ENCODE data around the gene ASCL5.

The ASCL5 gene

DNA sequence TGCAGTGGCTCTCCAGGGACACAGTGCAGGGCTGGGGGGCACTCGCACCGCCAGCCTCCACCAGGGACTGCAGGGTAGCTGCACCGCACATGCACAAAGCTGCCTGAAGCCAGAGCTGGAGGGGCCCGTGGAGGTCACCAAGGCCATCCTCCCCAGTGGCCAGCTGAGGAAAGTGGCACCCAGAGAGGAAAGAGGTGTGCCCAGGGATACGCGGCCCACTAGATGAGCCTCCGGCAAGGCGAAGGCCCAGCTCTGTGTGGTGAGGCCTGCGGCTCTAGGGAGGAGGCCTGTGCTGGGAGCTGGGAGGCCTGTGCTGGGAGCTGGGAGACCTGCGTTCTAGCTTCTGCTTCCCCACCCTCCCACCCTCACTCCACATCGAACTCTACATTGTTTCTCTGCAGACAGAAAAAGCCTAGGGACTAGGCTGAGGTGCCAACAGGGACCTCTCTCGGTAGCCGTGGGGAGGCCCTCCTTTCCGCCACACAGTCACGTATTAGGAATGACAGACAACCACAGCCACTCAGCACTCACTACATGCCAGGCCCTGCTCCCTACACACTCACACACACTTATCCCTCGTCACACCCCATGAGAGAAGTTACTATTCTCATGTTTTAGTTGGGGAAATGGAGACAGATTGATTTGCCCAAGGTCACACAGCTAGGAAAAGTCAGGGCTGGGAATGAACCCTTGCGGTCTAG lies 921 bp upstream of the ASCL5 start:
- peaks cover 9% of the 10 kb centered on the region for H3K27me3 Mint-ChIP-seq
- no peaks in the 10 kb centered on the region for H3K9me3 Mint-ChIP-seq
- no peak overlapping the region for H3K4me3 Mint-ChIP-seq
- H3K4me1 Mint-ChIP-seq = no peaks in the 10 kb centered on the region
- DNase-seq (no peak), ATAC-seq (peak; percentile 13)
- no peak overlapping the region for H3K27ac Mint-ChIP-seq

DNA sequence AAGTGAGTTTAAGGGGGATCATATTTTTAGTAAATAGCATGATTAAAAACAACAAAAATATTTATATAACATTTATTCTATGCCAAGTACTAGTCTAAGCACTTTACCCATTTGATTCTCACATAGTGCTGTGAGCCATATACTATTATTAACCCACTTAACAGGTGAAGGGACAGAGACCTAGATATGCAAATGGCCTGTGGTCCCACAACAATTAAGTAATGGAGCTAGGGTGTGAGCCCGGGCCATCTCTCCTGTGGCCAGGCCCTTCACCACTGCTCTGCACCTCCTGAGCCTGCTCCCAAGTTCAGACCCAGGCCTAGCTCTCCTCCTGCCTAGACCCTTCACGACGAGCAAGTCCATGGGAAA lies 537 bp downstream of the ASCL5 start:
- no peak overlapping the region for H3K4me3 Mint-ChIP-seq
- ATAC-seq (no peak), DNase-seq (no peak)
- H3K9me3 Mint-ChIP-seq = no peaks in the 10 kb centered on the region
- peaks cover 9% of the 10 kb centered on the region for H3K27me3 Mint-ChIP-seq
- H3K27ac Mint-ChIP-seq = no peak overlapping the region
- H3K4me1 Mint-ChIP-seq = no peaks in the 10 kb centered on the region

DNA sequence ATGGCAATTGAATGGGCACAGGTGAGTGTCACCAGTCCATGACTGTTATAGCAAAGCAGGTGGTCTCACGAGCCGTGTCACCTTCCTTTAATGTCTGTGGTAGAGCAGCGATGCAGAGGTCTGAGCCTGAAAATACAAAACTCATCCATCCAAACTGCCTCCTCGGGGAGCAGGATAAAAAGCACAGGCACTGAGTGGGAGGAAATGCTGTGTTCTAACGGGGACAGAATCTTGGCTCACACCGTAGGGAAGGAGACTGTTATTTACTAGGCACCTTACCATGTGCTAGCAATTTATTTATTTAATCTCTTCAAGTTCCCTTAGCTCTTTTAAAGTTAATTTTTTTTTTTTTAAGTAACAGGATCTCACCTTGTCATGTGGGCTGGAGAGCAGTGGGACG lies 1.2 kb downstream of the ASCL5 start:
- no peak for DNase-seq
- no peak overlapping the region for H3K27ac Mint-ChIP-seq
- no peak overlapping the region for H3K4me3 Mint-ChIP-seq
- H3K27me3 Mint-ChIP-seq = peaks cover 9% of the 10 kb centered on the region
- ATAC-seq = no peak
- H3K9me3 Mint-ChIP-seq = no peaks in the 10 kb centered on the region
- H3K4me1 Mint-ChIP-seq = no peaks in the 10 kb centered on the region

DNA sequence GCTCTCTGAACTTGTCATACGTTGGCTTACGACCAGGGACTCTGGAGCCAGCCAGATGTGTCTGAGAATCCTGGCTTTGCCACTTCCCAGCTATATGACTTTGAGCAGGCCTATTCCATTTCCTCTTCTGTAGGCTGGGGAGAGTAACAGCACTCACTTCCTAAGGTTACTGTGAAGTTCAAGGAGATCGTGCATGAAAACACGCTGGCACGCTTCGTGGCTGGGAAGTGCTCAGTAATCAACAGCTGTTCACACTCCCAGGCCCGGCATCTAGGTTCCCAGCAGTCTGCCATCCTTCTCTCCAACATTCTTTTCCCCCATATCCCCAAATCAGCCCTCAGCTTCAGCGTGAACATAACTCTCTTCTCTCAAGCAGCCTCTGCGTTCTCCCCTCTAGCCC lies 2.0 kb downstream of the ASCL5 start:
- DNase-seq (no peak), ATAC-seq (no peak)
- H3K27me3 Mint-ChIP-seq = peaks cover 16% of the 10 kb centered on the region
- no peaks in the 10 kb centered on the region for H3K9me3 Mint-ChIP-seq
- no peaks in the 10 kb centered on the region for H3K4me1 Mint-ChIP-seq
- H3K27ac Mint-ChIP-seq = no peak overlapping the region
- no peak overlapping the region for H3K4me3 Mint-ChIP-seq

DNA sequence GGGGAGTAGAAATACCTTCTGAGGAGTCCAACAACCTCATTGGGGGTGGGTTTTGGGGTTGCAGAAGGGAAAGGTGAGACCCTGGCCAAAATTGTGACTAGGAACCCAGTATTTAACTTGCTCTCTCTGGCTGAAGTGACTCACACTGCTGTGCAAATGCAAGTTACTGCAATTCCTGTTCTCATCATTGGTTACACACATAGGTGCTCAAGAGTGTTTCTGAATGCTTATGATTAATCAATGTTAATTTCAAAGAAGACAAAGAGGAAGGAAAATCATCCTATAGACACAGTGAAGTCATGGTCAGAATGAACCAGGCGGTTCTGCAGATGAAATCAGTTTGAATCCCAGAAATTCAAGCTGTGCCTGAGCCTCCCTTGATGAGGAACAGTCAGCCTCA lies 3.1 kb downstream of the ASCL5 start:
- Mint-ChIP-seq H3K4me3 (no peak overlapping the region), H3K4me1 (no peaks in the 10 kb centered on the region), H3K27me3 (peaks cover 16% of the 10 kb centered on the region), H3K9me3 (no peaks in the 10 kb centered on the region), H3K27ac (no peak overlapping the region)
- no peak for DNase-seq
- ATAC-seq = no peak

DNA sequence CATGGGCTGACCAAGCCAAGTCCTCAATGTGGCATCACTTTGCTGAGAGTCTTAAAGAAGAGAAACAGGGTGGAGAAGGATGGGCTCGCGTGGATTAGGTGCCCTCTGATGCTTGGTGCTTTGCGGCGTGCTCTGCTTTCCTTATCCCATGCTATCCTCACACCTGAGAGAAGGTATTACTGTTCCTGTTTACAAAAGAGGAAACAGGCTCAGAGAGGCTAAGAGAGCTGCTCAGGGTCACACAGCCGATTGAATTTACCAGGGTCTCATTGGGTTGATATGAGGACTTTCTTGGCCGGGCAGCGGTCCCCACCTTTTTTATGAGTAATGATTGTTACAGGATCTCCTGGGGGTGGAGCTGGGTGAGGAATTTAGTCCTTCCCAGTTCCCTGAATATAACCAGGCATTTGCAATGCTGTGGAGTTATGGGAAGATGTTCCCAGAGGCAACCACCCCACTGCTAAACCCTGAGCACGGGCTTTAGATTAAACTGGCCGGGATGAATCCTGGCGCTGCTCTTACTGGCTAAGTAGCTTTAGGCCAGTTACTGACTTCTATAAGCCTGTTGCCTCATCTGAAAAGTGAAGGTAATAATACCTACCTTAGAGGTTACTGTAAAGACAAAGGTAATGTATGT lies 4.5 kb downstream of the ASCL5 start:
- ATAC-seq (no peak), DNase-seq (no peak)
- Mint-ChIP-seq H3K27ac (no peak overlapping the region), H3K27me3 (peaks cover 16% of the 10 kb centered on the region), H3K4me1 (no peaks in the 10 kb centered on the region), H3K9me3 (no peaks in the 10 kb centered on the region), H3K4me3 (no peak overlapping the region)

DNA sequence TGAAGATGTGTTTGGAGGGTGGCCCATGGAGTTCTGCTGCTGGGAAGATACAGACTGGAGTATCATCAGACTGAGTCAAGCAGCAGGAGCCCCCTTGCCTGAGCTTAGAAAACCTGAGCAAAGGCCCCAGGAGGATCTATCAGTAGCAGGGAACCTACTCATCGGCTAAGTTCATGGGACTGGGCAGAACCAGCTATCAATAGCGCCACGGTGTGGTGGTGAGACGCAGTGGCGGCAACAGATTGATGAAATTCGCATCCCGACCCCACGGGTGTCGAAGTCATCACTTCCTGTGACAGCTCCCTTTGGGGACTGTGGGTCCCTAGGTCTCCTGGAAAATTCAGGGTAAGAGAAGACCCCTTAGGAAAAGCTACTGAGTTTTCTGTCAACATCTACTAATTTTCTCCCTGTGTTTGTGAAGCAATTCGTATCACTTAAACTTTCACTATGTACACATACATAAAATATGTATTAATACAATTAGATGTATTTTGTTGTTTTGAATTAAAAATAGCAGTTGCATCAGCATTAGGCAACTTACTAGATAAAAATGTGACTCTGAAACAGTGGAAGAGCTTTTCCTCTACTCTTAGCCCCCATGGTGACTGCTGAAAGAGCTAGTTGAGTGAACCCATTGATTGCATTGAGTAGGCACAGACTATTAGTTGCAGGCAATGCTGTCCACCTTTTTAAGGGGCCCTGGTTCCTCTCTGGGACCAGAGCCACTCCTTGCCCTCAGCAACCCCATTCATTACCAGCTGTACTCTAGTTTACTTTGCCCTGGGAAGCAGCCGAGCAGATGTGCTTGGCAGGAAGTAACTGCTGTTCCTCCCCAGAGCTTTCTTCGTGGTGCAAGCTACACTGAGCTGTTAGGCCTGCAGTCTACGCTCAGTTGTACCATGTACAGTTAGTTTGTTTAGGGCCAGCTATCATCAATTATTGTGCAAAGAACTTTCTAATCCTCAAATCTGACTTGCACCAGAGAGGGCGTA lies 7.5 kb downstream of the ASCL5 start:
- H3K27me3 Mint-ChIP-seq = peaks cover 13% of the 10 kb centered on the region
- H3K4me3 Mint-ChIP-seq = no peak overlapping the region
- peak; percentile 54 to 68 for DNase-seq
- no peaks in the 10 kb centered on the region for H3K9me3 Mint-ChIP-seq
- ATAC-seq = peak; percentile 33
- H3K27ac Mint-ChIP-seq = no peak overlapping the region
- H3K4me1 Mint-ChIP-seq = peaks cover 7% of the 10 kb centered on the region

DNA sequence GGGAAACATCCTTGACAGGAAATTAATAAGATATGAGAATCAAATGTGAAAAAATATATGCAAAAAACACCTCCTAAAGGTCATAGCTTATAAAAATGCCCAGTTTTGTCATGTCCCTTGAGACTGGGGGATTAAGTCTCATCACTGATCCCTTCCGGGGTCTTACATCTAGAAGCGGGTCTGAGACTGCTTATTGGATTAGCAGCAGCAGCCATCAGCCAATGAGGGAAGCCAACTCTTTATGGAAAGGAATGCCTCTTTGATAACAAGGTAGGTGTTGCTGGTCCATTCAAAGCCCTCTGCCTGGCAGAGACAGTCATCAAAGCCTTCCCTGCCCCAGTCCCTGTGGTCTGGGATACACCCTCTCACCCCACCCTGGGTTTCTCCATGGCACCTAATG lies 10.9 kb downstream of the ASCL5 start:
- Mint-ChIP-seq H3K27me3 (peaks cover 15% of the 10 kb centered on the region), H3K9me3 (no peaks in the 10 kb centered on the region), H3K27ac (no peak overlapping the region), H3K4me1 (peaks cover 9% of the 10 kb centered on the region), H3K4me3 (no peak overlapping the region)
- ATAC-seq (no peak), DNase-seq (no peak)

DNA sequence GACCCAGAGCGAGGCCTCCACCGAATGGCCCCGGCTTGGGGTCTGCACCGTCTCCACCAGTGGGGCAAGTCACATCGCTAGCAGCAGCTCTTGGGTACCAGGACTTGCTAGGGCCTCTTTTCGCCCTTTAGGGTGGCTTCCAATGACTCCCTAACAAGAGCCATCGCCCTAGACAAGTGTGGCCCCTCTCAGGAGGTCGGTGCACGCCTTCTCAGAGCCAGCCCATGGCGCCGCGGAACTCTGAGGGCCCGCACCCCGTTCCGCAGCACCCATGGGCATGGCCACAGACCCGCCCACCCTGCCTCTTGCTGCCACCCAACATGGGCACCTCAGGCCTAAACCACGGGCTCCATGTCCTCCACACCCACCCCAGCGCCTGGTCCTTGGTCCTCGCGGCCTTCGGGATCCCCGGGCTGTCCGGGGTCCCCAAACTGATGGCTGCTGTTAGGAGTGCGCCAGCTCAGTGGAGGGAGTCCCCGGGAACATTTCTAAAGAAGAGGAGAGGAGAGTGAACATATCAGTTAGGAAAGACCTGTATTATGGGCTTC lies 11.5 kb downstream of the ASCL5 start:
- H3K4me3 Mint-ChIP-seq = no peak overlapping the region
- ATAC-seq = no peak
- no peak for DNase-seq
- H3K4me1 Mint-ChIP-seq = peaks cover 9% of the 10 kb centered on the region
- H3K27me3 Mint-ChIP-seq = peaks cover 12% of the 10 kb centered on the region
- H3K27ac Mint-ChIP-seq = no peak overlapping the region
- no peaks in the 10 kb centered on the region for H3K9me3 Mint-ChIP-seq

DNA sequence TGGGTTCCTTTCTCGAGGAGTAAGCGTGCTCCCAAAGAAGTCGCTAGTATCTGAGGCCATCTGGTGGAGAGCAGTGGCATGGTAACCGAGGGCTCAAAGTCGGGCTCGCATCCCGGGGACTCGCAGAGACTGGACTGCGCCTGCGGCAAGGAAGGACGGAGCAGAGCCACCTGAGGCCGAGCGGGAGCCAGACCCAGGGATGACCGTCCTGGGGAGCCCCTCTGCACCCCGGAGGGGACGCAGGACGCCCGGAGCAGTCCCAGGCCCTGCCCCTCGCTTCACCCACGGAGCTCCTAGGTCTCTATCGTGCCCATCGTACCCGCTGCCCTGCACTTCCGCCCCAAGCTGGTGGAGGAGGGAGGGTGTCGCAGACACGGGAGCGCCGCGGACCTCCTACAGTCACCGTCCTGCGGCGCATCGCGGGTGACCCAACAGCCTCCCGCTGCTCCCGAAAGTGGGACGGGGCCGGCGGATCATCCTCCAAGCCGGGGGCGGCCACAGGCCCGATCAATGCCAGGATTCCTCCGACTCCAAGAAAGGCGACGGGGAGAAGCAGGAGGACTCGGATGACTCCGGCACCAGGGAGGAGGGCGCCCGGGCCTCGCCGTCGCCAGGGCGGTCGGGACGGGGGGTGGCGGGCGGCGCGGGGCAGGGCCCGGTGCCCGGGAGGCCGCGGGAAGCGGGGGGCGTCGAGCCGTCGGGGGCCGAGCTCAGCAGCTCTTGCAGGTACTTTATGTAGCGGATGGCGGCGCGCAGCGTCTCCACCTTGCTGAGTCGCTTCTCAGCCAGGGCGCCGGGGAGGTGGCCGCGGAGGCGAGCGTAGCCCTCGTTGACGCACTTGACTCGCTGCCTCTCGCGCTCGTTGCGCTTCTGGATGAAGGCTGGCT lies 12.5 kb downstream of the ASCL5 start:
- no peaks in the 10 kb centered on the region for H3K9me3 Mint-ChIP-seq
- DNase-seq (peak; percentile 81 to 84), ATAC-seq (peak; percentile 92)
- peak overlapping the region; percentile 98 to 99 for H3K4me3 Mint-ChIP-seq
- peak overlapping the region; percentile 92 to 96 for H3K27ac Mint-ChIP-seq
- peaks cover 7% of the 10 kb centered on the region for H3K27me3 Mint-ChIP-seq
- H3K4me1 Mint-ChIP-seq = peaks cover 9% of the 10 kb centered on the region

DNA sequence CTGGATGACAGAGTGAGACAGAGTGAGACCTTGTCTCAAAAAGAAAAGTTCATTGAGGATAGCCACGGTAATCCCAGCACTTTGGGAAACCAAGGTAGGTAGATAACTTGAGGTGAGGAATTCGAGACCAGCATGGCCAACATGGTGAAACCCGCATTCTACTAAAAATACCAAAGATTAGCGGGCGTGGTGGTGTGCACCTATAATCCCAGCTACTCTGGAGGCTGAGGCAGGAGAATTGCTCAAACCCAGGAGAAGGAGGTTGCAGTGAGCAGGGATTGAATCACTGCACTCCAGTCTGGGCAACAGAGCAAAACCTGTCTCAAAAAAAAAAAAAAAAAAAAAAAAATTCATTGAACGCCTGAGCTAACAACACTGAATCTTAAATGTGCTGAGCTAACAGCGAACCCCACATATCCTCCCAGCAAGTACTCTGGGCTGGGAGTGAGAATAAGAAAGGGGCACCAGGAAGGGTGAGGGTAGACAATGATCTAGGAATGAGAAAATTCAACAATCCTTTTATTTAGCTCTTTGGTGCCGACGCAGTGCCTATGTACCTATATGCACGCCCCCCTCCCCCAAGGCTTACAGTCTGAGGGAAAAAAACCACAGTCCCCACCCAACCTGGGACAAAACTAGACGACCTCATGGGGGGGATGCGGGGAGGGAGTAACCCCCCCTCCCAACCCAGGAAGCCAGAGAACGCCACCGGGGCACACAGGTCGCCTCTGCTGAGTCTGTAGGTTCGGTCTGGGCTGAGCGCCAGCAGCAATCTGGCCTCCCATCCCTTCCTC lies 13.3 kb downstream of the ASCL5 start:
- DNase-seq = no peak
- H3K27me3 Mint-ChIP-seq = peaks cover 7% of the 10 kb centered on the region
- H3K9me3 Mint-ChIP-seq = no peaks in the 10 kb centered on the region
- H3K27ac Mint-ChIP-seq = peak overlapping the region; percentile 88 to 92
- peak overlapping the region; percentile 98 to 99 for H3K4me3 Mint-ChIP-seq
- no peak for ATAC-seq
- H3K4me1 Mint-ChIP-seq = peaks cover 9% of the 10 kb centered on the region

DNA sequence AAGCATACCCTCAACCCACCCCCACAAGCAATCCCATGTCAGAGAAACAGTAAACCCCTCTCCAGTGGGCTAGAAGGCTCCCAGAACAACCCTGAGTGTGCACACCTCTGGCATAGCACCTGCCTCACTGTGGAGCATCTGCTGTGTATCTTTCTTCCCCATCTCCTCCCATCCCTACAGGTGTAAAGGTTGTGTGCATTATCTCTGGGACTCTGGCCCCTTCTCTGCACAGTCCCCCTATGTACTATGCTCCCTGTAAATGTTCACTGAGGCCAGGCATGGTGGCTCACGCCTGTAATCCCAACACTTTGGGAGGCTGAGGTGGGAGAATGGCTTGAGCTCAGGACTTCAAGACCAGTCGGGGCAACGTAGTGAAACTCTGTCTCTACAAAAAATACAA lies 14.1 kb downstream of the ASCL5 start:
- Mint-ChIP-seq H3K27me3 (peaks cover 7% of the 10 kb centered on the region), H3K9me3 (no peaks in the 10 kb centered on the region), H3K4me3 (peak overlapping the region in 1 of 2 donors; percentile 20), H3K27ac (peak overlapping the region in 1 of 2 donors; percentile 10), H3K4me1 (peaks cover 9% of the 10 kb centered on the region)
- no peak for ATAC-seq
- no peak for DNase-seq

DNA sequence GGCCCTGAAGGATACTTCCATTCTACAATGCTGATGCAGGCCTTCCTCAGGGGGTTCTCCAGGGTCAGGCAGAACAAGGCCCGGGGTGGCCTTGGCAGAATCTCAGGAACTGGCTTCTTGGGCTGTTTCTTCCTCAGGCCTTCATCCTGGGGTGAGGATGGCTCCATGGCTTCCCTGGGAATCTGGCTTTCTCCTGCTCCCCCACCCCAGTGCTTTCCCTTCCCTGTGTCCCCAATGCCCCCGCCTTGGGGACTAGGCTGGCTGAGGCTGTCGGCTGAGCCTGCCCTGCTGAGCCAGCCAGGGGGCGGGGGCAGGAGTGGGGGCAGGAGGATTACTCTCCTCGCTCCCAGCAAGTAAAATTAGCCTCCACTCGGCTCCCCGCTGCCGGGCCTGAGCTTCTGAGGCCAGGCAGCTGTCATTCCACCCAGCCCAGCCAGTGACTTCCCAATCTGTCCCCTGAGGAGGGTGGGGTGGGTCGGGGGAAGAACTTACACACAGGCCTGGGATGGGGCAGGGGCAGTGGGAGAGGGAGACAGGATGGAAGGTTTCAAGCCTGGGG lies 14.7 kb downstream of the ASCL5 start, which contains the start of gene CACNA1S:
TSS of gene CACNA1S (minus strand) at position 254 of the 559 bp plus-strand sequence. CDS start at position 167, 87 bp downstream.
- ATAC-seq (no peak), DNase-seq (no peak)
- Mint-ChIP-seq H3K27ac (peak within 1 kb of the TSS; percentile 10 to 73), H3K4me3 (peak within 1 kb of the TSS in 1 of 2 donors; percentile 20), H3K27me3 (peaks cover 7% of the 10 kb centered on the region), H3K9me3 (no peaks in the 10 kb centered on the region), H3K4me1 (peaks cover 9% of the 10 kb centered on the region)

DNA sequence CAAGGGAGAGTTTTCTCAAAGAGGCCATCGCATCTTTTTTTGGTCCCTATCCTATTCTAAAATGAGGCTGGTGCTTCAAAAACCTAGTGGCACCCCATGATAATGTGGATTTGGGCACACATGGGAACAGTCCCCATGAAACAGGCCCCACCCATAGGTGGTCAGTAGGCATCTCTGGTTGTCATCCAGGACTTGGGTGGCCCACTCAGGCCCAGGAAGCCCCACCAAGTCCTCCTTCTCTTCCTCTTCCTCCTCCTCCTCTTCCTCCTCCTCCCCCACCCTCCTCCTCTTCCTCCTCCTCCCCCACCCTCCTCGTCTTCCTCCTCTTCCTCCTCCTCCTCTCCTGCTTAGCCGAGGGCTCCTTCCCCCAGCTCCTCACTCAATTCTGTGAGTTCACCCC lies 15.3 kb downstream of the ASCL5 start:
- H3K4me3 Mint-ChIP-seq = no peak overlapping the region
- ATAC-seq = no peak
- H3K4me1 Mint-ChIP-seq = peaks cover 9% of the 10 kb centered on the region
- peak overlapping the region in 1 of 2 donors; percentile 73 for H3K27ac Mint-ChIP-seq
- H3K27me3 Mint-ChIP-seq = peaks cover 7% of the 10 kb centered on the region
- no peak for DNase-seq
- H3K9me3 Mint-ChIP-seq = no peaks in the 10 kb centered on the region
